Activated T-helper 17 cell treated with anti-CD3 and anti-CD28 coated beads, Interleukin-2, amount 50 U/mL, for 72 hours (primary cell): ENCODE results near the gene SH3TC1. TPM values are rescaled to one million over a fixed set of nuclear protein-coding genes. Genes with fewer than 3 reads are reported as not detected.
A peak's percentile ranks its signal among the peaks of the same experiment; 100 is the strongest.

Experiments
- ATAC-seq: fragments of 150-1000 bp; cut with Tn5 transposase; replicated peaks from 2 replicates; pipeline ENCODE4 v1.10.0; 2021; ENCODE audit warnings: mild to moderate bottlenecking, moderate library complexity
- H3K27ac Mint-ChIP-seq: one replicate; pipeline ENCODE4 v1.8.0; 2022; ENCODE audit warnings: mixed read lengths
- H3K27me3 Mint-ChIP-seq: one replicate; pipeline ENCODE4 v1.8.0; 2022; ENCODE audit warnings: mixed read lengths
- H3K36me3 Mint-ChIP-seq: one replicate; pipeline ENCODE4 v1.8.0; 2022; ENCODE audit warnings: low read depth, mild to moderate bottlenecking, mixed read lengths
- H3K4me1 Mint-ChIP-seq: one replicate; pipeline ENCODE4 v1.8.0; 2022; ENCODE audit warnings: mixed read lengths
- H3K4me3 Mint-ChIP-seq: one replicate; pipeline ENCODE4 v1.8.0; 2022; ENCODE audit warnings: mild to moderate bottlenecking, mixed read lengths
- H3K9me3 Mint-ChIP-seq: one replicate; pipeline ENCODE4 v1.8.0; 2022; ENCODE audit warnings: mixed read lengths
- total RNA-seq, 2 donors: library from RNA; stranded (reverse); gene quantifications; one replicate each; pipeline ENCODE4 v1.2.3, GENCODE V29; 2022

Gene SH3TC1
- total RNA-seq, 2 donors from 2014 or later, result 23.1 to 37.4 TPM

- H3K36me3 Mint-ChIP-seq, result peaks cover 30% of the 10 kb centered on the region
- no peaks in the 10 kb centered on the region for H3K9me3 Mint-ChIP-seq
- no peak overlapping the region for H3K27ac Mint-ChIP-seq
- H3K27me3 Mint-ChIP-seq, result no peaks in the 10 kb centered on the region
- no peak for ATAC-seq
- peaks cover 12% of the 10 kb centered on the region for H3K4me1 Mint-ChIP-seq
- no peak overlapping the region for H3K4me3 Mint-ChIP-seq
Observed at GRCh38 chr4:8227201-8227770, 28.2 kb downstream of the SH3TC1 start.

- Mint-ChIP-seq H3K27ac (no peak overlapping the region), H3K4me3 (no peak overlapping the region), H3K27me3 (no peaks in the 10 kb centered on the region), H3K9me3 (no peaks in the 10 kb centered on the region), H3K4me1 (peaks cover 12% of the 10 kb centered on the region), H3K36me3 (peaks cover 24% of the 10 kb centered on the region)
- no peak for ATAC-seq
Observed at GRCh38 chr4:8227771-8228318, 28.8 kb downstream of the SH3TC1 start.

GRCh38 chr4:8228319-8229250 is 29.5 kb downstream of the SH3TC1 start:
- Mint-ChIP-seq H3K27me3 (no peaks in the 10 kb centered on the region), H3K9me3 (no peaks in the 10 kb centered on the region), H3K4me3 (peak overlapping the region; percentile 50), H3K36me3 (peaks cover 17% of the 10 kb centered on the region), H3K4me1 (peaks cover 12% of the 10 kb centered on the region), H3K27ac (peak overlapping the region; percentile 78)
- ATAC-seq, result peak; percentile 95

GRCh38 chr4:8229331-8229975 is 30.4 kb downstream of the SH3TC1 start:
- no peak for ATAC-seq
- Mint-ChIP-seq H3K4me1 (peaks cover 12% of the 10 kb centered on the region), H3K4me3 (peak overlapping the region; percentile 50), H3K27ac (peak overlapping the region; percentile 78), H3K36me3 (peaks cover 8% of the 10 kb centered on the region), H3K9me3 (no peaks in the 10 kb centered on the region), H3K27me3 (no peaks in the 10 kb centered on the region)

GRCh38 chr4:8230033-8230432 is 30.9 kb downstream of the SH3TC1 start:
- no peak for ATAC-seq
- Mint-ChIP-seq H3K27me3 (no peaks in the 10 kb centered on the region), H3K9me3 (no peaks in the 10 kb centered on the region), H3K36me3 (peaks cover 5% of the 10 kb centered on the region), H3K27ac (peak overlapping the region; percentile 67), H3K4me1 (peaks cover 12% of the 10 kb centered on the region), H3K4me3 (no peak overlapping the region)

GRCh38 chr4:8230891-8231290 is 31.8 kb downstream of the SH3TC1 start:
- Mint-ChIP-seq H3K4me3 (no peak overlapping the region), H3K27me3 (no peaks in the 10 kb centered on the region), H3K9me3 (no peaks in the 10 kb centered on the region), H3K4me1 (peaks cover 12% of the 10 kb centered on the region), H3K36me3 (peaks cover 5% of the 10 kb centered on the region), H3K27ac (peak overlapping the region; percentile 67)
- no peak for ATAC-seq

- no peak overlapping the region for H3K27ac Mint-ChIP-seq
- H3K36me3 Mint-ChIP-seq, result peaks cover 2% of the 10 kb centered on the region
- ATAC-seq, result no peak
- H3K4me1 Mint-ChIP-seq, result peaks cover 12% of the 10 kb centered on the region
- H3K4me3 Mint-ChIP-seq, result no peak overlapping the region
- H3K27me3 Mint-ChIP-seq, result no peaks in the 10 kb centered on the region
- H3K9me3 Mint-ChIP-seq, result no peaks in the 10 kb centered on the region
Observed at GRCh38 chr4:8231551-8232049, 32.5 kb downstream of the SH3TC1 start.

GRCh38 chr4:8232748-8233147 is 33.7 kb downstream of the SH3TC1 start:
- no peak for ATAC-seq
- Mint-ChIP-seq H3K4me3 (no peak overlapping the region), H3K9me3 (no peaks in the 10 kb centered on the region), H3K36me3 (no peaks in the 10 kb centered on the region), H3K27ac (no peak overlapping the region), H3K4me1 (peaks cover 12% of the 10 kb centered on the region), H3K27me3 (no peaks in the 10 kb centered on the region)

GRCh38 chr4:8233672-8234484 is 34.8 kb downstream of the SH3TC1 start:
- no peaks in the 10 kb centered on the region for H3K27me3 Mint-ChIP-seq
- no peaks in the 10 kb centered on the region for H3K36me3 Mint-ChIP-seq
- no peaks in the 10 kb centered on the region for H3K9me3 Mint-ChIP-seq
- no peak overlapping the region for H3K4me3 Mint-ChIP-seq
- H3K27ac Mint-ChIP-seq, result no peak overlapping the region
- H3K4me1 Mint-ChIP-seq, result peaks cover 10% of the 10 kb centered on the region
- ATAC-seq, result no peak

GRCh38 chr4:8234715-8235114 is 35.6 kb downstream of the SH3TC1 start:
- no peak for ATAC-seq
- H3K4me1 Mint-ChIP-seq, result peaks cover 6% of the 10 kb centered on the region
- no peaks in the 10 kb centered on the region for H3K36me3 Mint-ChIP-seq
- no peak overlapping the region for H3K27ac Mint-ChIP-seq
- no peak overlapping the region for H3K4me3 Mint-ChIP-seq
- H3K9me3 Mint-ChIP-seq, result no peaks in the 10 kb centered on the region
- no peaks in the 10 kb centered on the region for H3K27me3 Mint-ChIP-seq

GRCh38 chr4:8235224-8235623 is 36.1 kb downstream of the SH3TC1 start:
- no peak overlapping the region for H3K4me3 Mint-ChIP-seq
- H3K27me3 Mint-ChIP-seq, result no peaks in the 10 kb centered on the region
- no peaks in the 10 kb centered on the region for H3K36me3 Mint-ChIP-seq
- H3K27ac Mint-ChIP-seq, result no peak overlapping the region
- peaks cover 5% of the 10 kb centered on the region for H3K4me1 Mint-ChIP-seq
- no peak for ATAC-seq
- no peaks in the 10 kb centered on the region for H3K9me3 Mint-ChIP-seq

- Mint-ChIP-seq H3K27ac (no peak overlapping the region), H3K36me3 (no peaks in the 10 kb centered on the region), H3K4me1 (peaks cover under 1% of the 10 kb centered on the region), H3K27me3 (no peaks in the 10 kb centered on the region), H3K9me3 (no peaks in the 10 kb centered on the region), H3K4me3 (no peak overlapping the region)
- no peak for ATAC-seq
Observed at GRCh38 chr4:8235686-8236085, 36.6 kb downstream of the SH3TC1 start.

- ATAC-seq, result no peak
- no peaks in the 10 kb centered on the region for H3K4me1 Mint-ChIP-seq
- no peaks in the 10 kb centered on the region for H3K36me3 Mint-ChIP-seq
- H3K9me3 Mint-ChIP-seq, result no peaks in the 10 kb centered on the region
- H3K4me3 Mint-ChIP-seq, result no peak overlapping the region
- H3K27me3 Mint-ChIP-seq, result no peaks in the 10 kb centered on the region
- no peak overlapping the region for H3K27ac Mint-ChIP-seq
Observed at GRCh38 chr4:8236106-8236919, 37.2 kb downstream of the SH3TC1 start.
